ENCODE results near the gene APBA2.

The APBA2 gene

DNA sequence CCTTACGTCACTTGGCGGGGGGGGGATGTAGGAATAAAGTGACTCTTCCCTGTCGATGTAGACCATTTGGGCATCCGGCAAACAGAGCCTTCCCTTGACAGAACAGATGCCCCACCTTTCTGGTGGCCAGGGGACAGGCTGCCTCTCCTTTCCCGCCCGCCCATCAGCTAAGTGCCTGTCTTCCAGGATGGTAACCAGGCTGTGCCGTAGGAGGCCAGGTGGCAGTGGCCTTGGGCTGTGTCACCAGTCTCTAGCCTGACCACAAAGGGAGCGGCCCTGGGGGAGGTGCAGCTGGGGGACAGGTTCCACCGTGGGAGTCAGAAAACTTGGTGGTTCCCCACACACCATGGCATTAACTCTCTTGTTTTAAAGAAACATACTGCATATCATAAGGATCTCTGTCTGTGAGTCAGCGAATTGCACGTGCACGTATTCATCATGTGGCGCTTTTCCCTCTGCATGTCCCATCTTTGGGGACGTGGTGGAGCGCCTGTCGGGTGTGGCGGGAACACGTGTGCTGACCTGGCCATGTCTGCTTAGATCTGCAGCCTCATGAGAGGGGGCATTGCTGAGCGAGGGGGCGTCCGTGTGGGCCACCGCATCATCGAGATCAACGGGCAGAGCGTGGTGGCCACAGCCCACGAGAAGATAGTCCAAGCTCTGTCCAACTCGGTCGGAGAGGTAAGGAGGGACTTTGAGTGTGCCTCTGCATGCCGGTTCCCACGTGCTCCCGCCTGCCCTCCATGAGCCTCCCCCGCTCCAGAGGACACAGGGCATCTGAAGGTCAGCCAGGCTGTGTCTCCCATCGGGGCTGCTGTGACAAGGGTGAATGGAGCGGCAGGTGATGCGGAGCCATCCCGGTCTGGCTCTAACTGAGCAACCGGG is 227.8 kb downstream of the APBA2 start:
- H3K4me3 ChIP-seq (ENCODE audit: low read depth, low read length), result no peak overlapping the region
- TF ChIP-seq, protein P1, sequence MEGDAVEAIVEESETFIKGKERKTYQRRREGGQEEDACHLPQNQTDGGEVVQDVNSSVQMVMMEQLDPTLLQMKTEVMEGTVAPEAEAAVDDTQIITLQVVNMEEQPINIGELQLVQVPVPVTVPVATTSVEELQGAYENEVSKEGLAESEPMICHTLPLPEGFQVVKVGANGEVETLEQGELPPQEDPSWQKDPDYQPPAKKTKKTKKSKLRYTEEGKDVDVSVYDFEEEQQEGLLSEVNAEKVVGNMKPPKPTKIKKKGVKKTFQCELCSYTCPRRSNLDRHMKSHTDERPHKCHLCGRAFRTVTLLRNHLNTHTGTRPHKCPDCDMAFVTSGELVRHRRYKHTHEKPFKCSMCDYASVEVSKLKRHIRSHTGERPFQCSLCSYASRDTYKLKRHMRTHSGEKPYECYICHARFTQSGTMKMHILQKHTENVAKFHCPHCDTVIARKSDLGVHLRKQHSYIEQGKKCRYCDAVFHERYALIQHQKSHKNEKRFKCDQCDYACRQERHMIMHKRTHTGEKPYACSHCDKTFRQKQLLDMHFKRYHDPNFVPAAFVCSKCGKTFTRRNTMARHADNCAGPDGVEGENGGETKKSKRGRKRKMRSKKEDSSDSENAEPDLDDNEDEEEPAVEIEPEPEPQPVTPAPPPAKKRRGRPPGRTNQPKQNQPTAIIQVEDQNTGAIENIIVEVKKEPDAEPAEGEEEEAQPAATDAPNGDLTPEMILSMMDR (IDR thresholded peaks at IDR 0.05; ENCODE audit: low read depth, low read length, missing control alignments), result no peak
- in situ Hi-C loops (cut with HindIII; ENCODE audit: low sequenced_read_pairs), result no loop called here
- no peak for DNase-seq (ENCODE audit: low read depth)

DNA sequence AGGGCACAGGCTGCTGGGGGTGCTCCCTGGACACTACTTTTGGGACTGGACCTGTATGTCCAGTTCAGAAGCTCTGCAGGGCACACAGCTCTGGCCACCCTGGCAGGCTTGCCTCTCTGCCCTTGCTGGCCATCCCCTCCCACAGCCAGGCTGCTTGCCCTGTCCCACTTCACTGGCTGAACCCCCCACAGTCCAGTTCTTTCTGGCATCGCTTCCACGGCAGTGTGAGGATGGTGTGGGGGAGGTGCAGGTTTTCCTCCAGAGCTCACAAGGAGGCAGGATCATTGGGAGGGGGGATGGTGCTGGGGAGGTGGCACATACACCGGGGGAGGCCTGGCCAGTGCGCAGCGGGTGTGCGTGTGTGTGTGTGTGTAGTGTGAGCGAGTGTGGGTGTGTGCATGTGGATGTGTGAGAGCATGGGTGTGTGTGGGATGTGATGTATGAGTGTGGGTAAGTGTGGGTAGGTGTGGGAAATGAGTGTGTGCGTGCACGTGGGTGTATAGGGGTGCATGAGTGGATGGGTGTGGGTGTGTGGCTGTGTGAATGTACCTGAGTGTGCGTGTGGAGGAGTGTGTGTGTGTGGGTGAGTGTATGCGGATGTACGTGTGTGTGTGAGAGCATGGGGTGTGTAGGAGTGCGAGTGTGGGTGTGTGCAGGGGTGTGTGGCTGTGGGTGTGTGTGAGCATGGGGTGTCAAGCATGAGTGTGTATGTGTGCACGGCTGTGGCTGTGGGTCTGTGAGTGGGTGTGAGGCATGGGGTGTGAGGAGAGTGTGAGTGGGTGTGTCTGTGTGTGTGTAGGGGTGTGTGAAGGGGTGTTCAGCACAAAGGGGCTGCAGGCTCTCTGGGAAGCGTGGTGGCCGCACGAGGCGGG is 228.7 kb downstream of the APBA2 start:
- in situ Hi-C loops (cut with HindIII; ENCODE audit: low sequenced_read_pairs), result no loop called here
- H3K4me3 ChIP-seq (ENCODE audit: low read depth, low read length), result no peak overlapping the region
- TF ChIP-seq, protein P1 (IDR thresholded peaks at IDR 0.05; ENCODE audit: low read depth, low read length, missing control alignments), result no peak
- DNase-seq (ENCODE audit: low read depth), result no peak

DNA sequence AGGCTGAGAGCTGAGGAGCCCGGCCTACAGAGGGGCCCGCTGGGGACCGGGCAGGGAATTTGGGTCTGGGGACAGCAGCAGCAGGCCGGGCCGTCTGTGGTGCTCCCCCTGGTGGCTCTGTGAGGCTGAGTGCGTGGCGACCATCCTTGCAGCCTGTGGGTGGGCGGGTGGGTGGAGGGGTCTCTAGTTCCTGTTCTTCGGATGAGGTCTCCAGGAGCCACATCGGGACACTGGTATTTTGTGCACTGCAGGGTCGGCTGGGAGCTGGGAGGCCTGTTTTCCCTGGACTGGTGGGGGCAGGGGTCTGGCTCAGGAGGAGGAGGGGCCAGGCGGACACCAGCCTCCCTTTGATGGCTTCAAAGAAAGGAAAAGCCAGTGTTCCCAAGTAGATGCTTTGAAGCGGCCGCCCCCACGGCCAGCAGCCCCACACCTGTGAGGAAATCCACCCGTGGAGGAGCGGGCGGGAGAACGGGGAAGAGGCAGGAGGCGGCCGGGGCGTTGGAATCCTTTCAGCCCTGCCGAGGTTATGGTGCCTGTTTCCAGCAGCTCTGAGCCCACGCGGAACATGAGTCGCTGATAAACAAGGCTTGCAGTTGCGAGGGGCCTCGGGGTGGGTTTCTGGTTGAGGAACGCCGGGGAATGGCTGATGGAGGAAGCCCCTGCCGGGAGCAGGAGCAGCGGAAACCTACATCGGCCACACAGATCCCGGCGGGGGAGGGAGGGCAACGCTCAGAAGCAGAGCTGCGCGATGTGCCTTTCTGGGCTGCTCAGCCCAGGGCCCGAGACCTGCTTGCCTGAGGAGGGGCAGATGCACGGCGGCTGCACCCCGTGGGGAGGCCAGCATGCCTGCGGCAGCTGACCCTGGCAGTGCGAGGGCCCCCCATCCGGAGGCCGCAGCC is 229.6 kb downstream of the APBA2 start:
- in situ Hi-C loops (cut with HindIII; ENCODE audit: low sequenced_read_pairs), result no loop called here
- TF ChIP-seq, protein P1 (IDR thresholded peaks at IDR 0.05; ENCODE audit: low read depth, low read length, missing control alignments), result peak; percentile 36
- H3K4me3 ChIP-seq (ENCODE audit: low read depth, low read length), result peak overlapping the region; percentile 37
- no peak for DNase-seq (ENCODE audit: low read depth)

DNA sequence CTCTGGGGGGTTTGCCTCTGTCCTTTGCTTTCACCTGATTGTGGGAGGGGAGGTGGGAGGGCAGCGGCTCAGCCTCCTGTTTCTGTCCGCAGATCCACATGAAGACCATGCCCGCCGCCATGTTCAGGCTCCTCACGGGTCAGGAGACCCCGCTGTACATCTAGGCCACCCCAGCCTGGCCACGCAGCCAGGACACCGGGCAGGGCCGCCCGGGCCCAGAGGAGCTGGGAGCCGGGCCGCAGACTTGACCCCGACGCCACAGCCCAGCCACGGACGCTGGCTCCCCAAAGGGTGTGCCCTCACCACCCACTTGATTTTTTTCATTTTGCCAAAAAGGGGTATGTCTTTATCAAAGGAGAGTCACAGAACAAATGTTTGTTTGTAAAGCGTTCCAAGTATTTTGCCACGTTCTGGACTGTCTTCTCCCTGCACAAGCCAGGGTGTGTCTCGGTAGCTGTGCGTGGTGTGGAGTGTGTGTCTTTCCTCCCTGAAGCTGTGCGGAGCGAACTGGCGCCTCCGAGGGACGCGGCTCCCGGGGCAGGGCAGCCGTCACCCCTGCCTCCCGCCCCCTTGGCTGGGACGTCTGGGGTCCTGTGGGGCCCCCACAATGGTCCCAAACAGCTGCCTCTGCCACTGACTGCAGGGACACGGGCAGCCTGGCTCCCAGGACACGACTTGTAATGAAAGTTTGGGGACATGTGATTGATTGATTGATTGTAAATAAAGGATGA is 231.4 kb downstream of the APBA2 start:
- in situ Hi-C loops (cut with HindIII; ENCODE audit: low sequenced_read_pairs), result no loop called here
- H3K4me3 ChIP-seq (ENCODE audit: low read depth, low read length), result no peak overlapping the region
- no peak for DNase-seq (ENCODE audit: low read depth)
- TF ChIP-seq, protein P1 (IDR thresholded peaks at IDR 0.05; ENCODE audit: low read depth, low read length, missing control alignments), result no peak

DNA sequence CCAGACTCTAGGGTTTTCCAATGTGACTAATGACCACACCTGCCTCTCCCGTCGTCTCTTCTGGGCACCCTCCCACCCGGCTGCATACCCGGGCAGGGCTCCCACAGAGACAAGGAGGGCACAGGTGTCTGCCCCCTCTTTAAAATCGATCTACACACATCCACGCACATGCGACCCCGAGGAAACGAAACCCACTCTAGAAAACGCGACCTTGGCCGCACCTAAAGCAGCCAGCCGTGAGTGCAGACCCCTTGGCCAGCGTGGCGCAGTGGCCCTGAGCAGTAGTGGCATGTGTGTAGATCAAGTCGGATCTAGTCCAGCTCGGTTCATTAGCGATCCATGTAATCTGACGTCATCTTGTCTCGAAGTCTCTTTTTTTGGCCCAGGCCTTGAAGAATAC is 232.0 kb downstream of the APBA2 start:
- in situ Hi-C loops (cut with HindIII; ENCODE audit: low sequenced_read_pairs), result no loop called here
- no peak overlapping the region for H3K4me3 ChIP-seq (ENCODE audit: low read depth, low read length)
- TF ChIP-seq, protein P1 (IDR thresholded peaks at IDR 0.05; ENCODE audit: low read depth, low read length, missing control alignments), result no peak
- no peak for DNase-seq (ENCODE audit: low read depth)
